ENCODE measurements around the gene SNRNP35. TPM values are rescaled to one million over a fixed set of nuclear protein-coding genes. Genes with fewer than 3 reads are reported as not detected.
"Not testable (repeated sequence)": the region's sequence is repeated elsewhere in the genome, so short reads cannot be mapped to it uniquely, and the experiment has no call there.

SNRNP35 gene, protein sequence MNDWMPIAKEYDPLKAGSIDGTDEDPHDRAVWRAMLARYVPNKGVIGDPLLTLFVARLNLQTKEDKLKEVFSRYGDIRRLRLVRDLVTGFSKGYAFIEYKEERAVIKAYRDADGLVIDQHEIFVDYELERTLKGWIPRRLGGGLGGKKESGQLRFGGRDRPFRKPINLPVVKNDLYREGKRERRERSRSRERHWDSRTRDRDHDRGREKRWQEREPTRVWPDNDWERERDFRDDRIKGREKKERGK
- 10 to 100 TPM; 18.4 to 25.4 TPM for total RNA-seq

GRCh38 chr12:123457980-123458779 is at the start of gene SNRNP35:
Gene SNRNP35 (plus strand): TSS chr12:123458139. CDS start chr12:123465541, 7,402 bp downstream.
- peaks cover 23% of the 10 kb centered on the region for H3K4me1 Mint-ChIP-seq (ENCODE audit: low read depth)
- DNase-seq, result peak; percentile 85
- H3K27ac Mint-ChIP-seq, result peak within 1 kb of the TSS; percentile 99
- intact Hi-C loops (cut with micrococcal nuclease), result no loop called here
- peaks cover 27% of the 10 kb centered on the region for H3K36me3 Mint-ChIP-seq (ENCODE audit: low read depth)
- H3K9me3 Mint-ChIP-seq, result no peaks in the 10 kb centered on the region
- CTCF ChIA-PET, result interaction anchor here (1.4 to 1.9 kb wide), 2 partner anchors 9 to 25 kb away, joined by 4 to 6 read pairs; no protein-coding TSS in a partner anchor
- TF ChIP-seq CTCF (IDR thresholded peaks at IDR 0.05), result no peak
- peak; percentile 76 for ATAC-seq
- POLR2A ChIA-PET, result interaction anchor here (0.9 to 3.8 kb wide), 8 partner anchors 10 to 215 kb away, joined by 3 to 19 read pairs (median 5); partner anchors contain the start of genes RILPL2 and SBNO1
- H3K27me3 Mint-ChIP-seq, result no peaks in the 10 kb centered on the region
- peak within 1 kb of the TSS; percentile 95 for H3K4me3 Mint-ChIP-seq

DNA sequence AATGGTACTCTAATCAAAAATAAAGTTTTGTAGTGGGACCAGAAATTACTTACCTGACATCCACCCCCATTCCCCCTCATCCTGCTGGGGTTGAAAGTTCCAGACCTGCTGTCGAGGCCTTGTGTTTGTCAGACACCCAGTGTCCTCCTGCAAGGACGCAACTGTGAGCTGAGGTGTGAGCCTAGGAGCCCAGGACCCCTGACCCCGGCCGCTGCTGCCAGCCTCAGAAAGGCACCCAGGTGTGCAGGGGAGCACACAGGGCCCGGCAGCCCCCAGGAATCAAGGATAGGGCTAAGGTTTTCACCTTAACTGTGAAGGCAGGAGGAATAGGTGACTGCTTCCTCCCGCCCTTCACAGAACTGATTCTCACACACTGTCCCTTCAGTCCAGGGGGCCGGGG is 49.3 kb upstream of the SNRNP35 start:
- H3K4me1 Mint-ChIP-seq (ENCODE audit: low read depth); intact Hi-C loops (cut with micrococcal nuclease); H3K4me3 Mint-ChIP-seq; H3K27ac Mint-ChIP-seq; ATAC-seq; DNase-seq; H3K27me3 Mint-ChIP-seq; CTCF ChIA-PET; H3K9me3 Mint-ChIP-seq: not testable (repeated sequence)
- H3K36me3 Mint-ChIP-seq (ENCODE audit: low read depth), result peaks cover 22% of the 10 kb centered on the region
- POLR2A ChIA-PET, result interaction anchor here (1.8 kb wide), 1 partner anchor 19 kb away, joined by 7 read pairs; no protein-coding TSS in a partner anchor

DNA sequence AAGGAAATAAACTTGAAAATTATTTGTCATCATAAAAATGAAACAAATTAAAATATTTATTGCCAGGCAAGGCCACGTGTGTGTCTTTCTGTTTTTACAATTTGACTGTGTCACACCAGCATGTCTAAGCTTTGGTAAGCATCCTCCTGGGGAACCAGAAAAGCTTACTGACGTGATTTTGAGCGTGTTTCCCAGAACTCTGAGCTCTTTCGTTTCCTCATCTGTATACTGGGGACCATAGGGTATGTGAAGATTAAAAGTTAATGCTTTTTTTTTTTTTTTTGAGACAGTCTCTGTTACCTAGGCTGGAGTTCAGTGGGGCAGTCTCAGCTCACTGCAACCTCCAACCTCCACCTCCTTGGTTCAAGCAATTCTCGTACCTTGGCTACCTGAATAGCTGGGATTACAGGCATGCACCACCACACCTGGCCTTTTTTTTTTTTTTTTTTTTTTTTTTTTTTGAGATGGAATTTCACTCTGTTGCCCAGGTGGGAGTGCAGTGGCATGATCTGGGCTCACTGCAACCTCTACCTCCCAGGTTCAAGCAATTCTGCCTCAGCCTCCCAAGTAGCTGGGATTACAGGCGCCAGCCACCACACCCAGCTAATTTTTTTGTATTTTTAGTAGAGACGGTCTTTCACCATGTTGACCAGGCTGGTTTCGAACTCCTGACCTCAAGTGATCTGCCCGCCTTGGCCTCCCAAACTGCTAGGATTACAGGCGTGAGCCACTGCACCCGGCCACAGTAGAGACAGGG is 48.5 kb upstream of the SNRNP35 start:
- H3K27me3 Mint-ChIP-seq; H3K9me3 Mint-ChIP-seq; H3K4me1 Mint-ChIP-seq (ENCODE audit: low read depth); ATAC-seq; intact Hi-C loops (cut with micrococcal nuclease); H3K4me3 Mint-ChIP-seq; DNase-seq; H3K27ac Mint-ChIP-seq; CTCF ChIA-PET: not testable (repeated sequence)
- POLR2A ChIA-PET, result interaction anchor here (1.8 kb wide), 1 partner anchor 18 kb away, joined by 7 read pairs; no protein-coding TSS in a partner anchor
- H3K36me3 Mint-ChIP-seq (ENCODE audit: low read depth), result peaks cover 16% of the 10 kb centered on the region

DNA sequence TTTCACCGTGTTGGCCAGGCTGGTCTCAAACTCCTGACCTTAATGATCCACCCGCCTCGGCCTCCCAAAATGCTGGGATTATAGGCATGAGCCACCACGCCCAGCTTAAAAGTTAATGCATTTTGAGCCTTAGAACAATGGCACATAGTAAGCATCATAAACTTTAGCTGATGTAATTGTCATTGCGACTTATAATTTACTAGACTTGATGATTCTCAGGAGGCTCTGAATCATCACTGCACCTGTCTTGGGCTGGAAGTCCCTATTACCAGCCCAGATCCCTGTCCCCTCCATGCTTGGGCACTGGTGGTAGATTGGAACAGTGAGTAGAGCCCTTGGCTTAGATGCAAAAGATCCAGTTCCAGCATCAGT is 47.9 kb upstream of the SNRNP35 start:
- Mint-ChIP-seq H3K27me3 (no peaks in the 10 kb centered on the region), H3K4me3 (no peak overlapping the region), H3K36me3 (ENCODE audit: low read depth) (peaks cover 13% of the 10 kb centered on the region), H3K27ac (peak overlapping the region; percentile 20), H3K9me3 (no peaks in the 10 kb centered on the region), H3K4me1 (ENCODE audit: low read depth) (no peaks in the 10 kb centered on the region)
- no peak for TF ChIP-seq CTCF (IDR thresholded peaks at IDR 0.05)
- DNase-seq (no peak), ATAC-seq (no peak)
- ChIA-PET POLR2A (interaction anchor here (1.8 kb wide), 1 partner anchor 17 kb away, joined by 7 read pairs; no protein-coding TSS in a partner anchor), CTCF (no interaction called here)
- intact Hi-C loops (cut with micrococcal nuclease), result no loop called here

GRCh38 chr12:123421314-123421713 is 36.6 kb upstream of the SNRNP35 start:
- Mint-ChIP-seq H3K4me3 (no peak overlapping the region), H3K36me3 (ENCODE audit: low read depth) (peaks cover 41% of the 10 kb centered on the region), H3K4me1 (ENCODE audit: low read depth) (no peaks in the 10 kb centered on the region), H3K27ac (no peak overlapping the region), H3K27me3 (no peaks in the 10 kb centered on the region), H3K9me3 (no peaks in the 10 kb centered on the region)
- CTCF ChIA-PET, result interaction anchor here (0.7 to 2.0 kb wide), 3 partner anchors 9 to 183 kb away, joined by 3 to 4 read pairs (median 3); no protein-coding TSS in a partner anchor
- DNase-seq (no peak), ATAC-seq (no peak)
- POLR2A ChIA-PET, result interaction anchor here (0.6 to 2.0 kb wide), 2 partner anchors 15 to 37 kb away, joined by 3 to 5 read pairs; partner anchors contain the start of genes KMT5A and RILPL2
- intact Hi-C loops (cut with micrococcal nuclease), result no loop called here
- TF ChIP-seq CTCF (IDR thresholded peaks at IDR 0.05), result no peak

Measured in activated CD8-positive, alpha-beta T cell treated with anti-CD3 and anti-CD28 coated beads for 36 hours (primary cell).